Measurements from ENCODE around the gene PRIMA1. TPM values are rescaled to one million over a fixed set of nuclear protein-coding genes. Genes with fewer than 3 reads are reported as not detected.

PRIMA1 gene
- polyA plus RNA-seq, 3 donors: not detected

- Mint-ChIP-seq H3K4me3 (no peak overlapping the region), H3K4me1 (no peaks in the 10 kb centered on the region), H3K27me3 (ENCODE audit: low read depth in 3 of 3) (peaks cover 5 to 10% (median 8%) of the 10 kb centered on the region in 3 donors), H3K27ac (no peak overlapping the region), H3K36me3 (no peaks in the 10 kb centered on the region), H3K9me3 (peaks cover 0 to 9% (median 3%) of the 10 kb centered on the region in 7 donors)
- no peak overlapping the region for H3K4me3 ChIP-seq (replicated peaks in 1 of 3; ENCODE audit: low read depth in 2 of 3, low read length in 3 of 3)
- WGBS (ENCODE audit: insufficient coverage): 100% methylated on average over 2 of the region's 3 CpGs
- intact Hi-C loops (cut with micrococcal nuclease): no loop called here
- H2AFZ ChIP-seq (ENCODE audit: insufficient read depth, low read depth, low read length, poor library complexity, severe bottlenecking): no peak overlapping the region
- no peaks in the 10 kb centered on the region for H3K9me3 ChIP-seq (replicated peaks in 1 of 2; ENCODE audit: control insufficient read depth in 1 of 2, insufficient read depth in 1 of 2, low read length in 2 of 2)
- DNase-seq: no peak
- no peaks in the 10 kb centered on the region for H3K79me2 ChIP-seq (ENCODE audit: insufficient read depth, low read length)
- no peaks in the 10 kb centered on the region for H3K36me3 ChIP-seq (replicated peaks in 1 of 2; ENCODE audit: control insufficient read depth in 1 of 2, insufficient read depth in 2 of 2, low read length in 2 of 2)
- no peaks in the 10 kb centered on the region for H3K4me1 ChIP-seq (ENCODE audit: control insufficient read depth in 1 of 2, insufficient read depth in 2 of 2, low read length in 2 of 2)
- H3K27me3 ChIP-seq (ENCODE audit: control insufficient read depth in 2 of 2, insufficient read depth in 2 of 2, low read length in 2 of 2): no peaks in the 10 kb centered on the region
- no peaks in the 10 kb centered on the region for H4K20me1 ChIP-seq (ENCODE audit: insufficient read depth, low read length)
- TF ChIP-seq, protein P1, sequence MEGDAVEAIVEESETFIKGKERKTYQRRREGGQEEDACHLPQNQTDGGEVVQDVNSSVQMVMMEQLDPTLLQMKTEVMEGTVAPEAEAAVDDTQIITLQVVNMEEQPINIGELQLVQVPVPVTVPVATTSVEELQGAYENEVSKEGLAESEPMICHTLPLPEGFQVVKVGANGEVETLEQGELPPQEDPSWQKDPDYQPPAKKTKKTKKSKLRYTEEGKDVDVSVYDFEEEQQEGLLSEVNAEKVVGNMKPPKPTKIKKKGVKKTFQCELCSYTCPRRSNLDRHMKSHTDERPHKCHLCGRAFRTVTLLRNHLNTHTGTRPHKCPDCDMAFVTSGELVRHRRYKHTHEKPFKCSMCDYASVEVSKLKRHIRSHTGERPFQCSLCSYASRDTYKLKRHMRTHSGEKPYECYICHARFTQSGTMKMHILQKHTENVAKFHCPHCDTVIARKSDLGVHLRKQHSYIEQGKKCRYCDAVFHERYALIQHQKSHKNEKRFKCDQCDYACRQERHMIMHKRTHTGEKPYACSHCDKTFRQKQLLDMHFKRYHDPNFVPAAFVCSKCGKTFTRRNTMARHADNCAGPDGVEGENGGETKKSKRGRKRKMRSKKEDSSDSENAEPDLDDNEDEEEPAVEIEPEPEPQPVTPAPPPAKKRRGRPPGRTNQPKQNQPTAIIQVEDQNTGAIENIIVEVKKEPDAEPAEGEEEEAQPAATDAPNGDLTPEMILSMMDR (IDR thresholded peaks at IDR 0.05): no peak
- H3K4me2 ChIP-seq (replicated peaks; ENCODE audit: extremely low read depth, low read length, poor library complexity, severe bottlenecking): no peak overlapping the region
- no peak overlapping the region for H3K27ac ChIP-seq (ENCODE audit: low read depth in 1 of 2, low read length in 2 of 2)
- H3K9ac ChIP-seq (ENCODE audit: insufficient read depth, low read length, poor library complexity, severe bottlenecking): no peak overlapping the region
Measured at GRCh38 chr14:93832665-93833064, 44.4 kb upstream of the PRIMA1 start.

GRCh38 chr14:93832081-93832480 is 43.8 kb upstream of the PRIMA1 start:
- Mint-ChIP-seq H3K4me1 (no peaks in the 10 kb centered on the region), H3K4me3 (no peak overlapping the region), H3K27ac (no peak overlapping the region), H3K27me3 (ENCODE audit: low read depth in 3 of 3) (peaks cover 5 to 9% (median 8%) of the 10 kb centered on the region in 3 donors), H3K36me3 (no peaks in the 10 kb centered on the region), H3K9me3 (peaks cover 0 to 9% (median 3%) of the 10 kb centered on the region in 7 donors)
- Histone ChIP-seq H3K36me3 (replicated peaks in 1 of 2; ENCODE audit: control insufficient read depth in 1 of 2, insufficient read depth in 2 of 2, low read length in 2 of 2) (no peaks in the 10 kb centered on the region), H4K20me1 (ENCODE audit: insufficient read depth, low read length) (no peaks in the 10 kb centered on the region), H3K27me3 (ENCODE audit: control insufficient read depth in 2 of 2, insufficient read depth in 2 of 2, low read length in 2 of 2) (no peaks in the 10 kb centered on the region), H3K27ac (ENCODE audit: low read depth in 1 of 2, low read length in 2 of 2) (no peak overlapping the region), H2AFZ (ENCODE audit: insufficient read depth, low read depth, low read length, poor library complexity, severe bottlenecking) (no peak overlapping the region), H3K9ac (ENCODE audit: insufficient read depth, low read length, poor library complexity, severe bottlenecking) (no peak overlapping the region), H3K4me1 (ENCODE audit: control insufficient read depth in 1 of 2, insufficient read depth in 2 of 2, low read length in 2 of 2) (no peaks in the 10 kb centered on the region), H3K4me3 (replicated peaks in 1 of 3; ENCODE audit: low read depth in 2 of 3, low read length in 3 of 3) (no peak overlapping the region), H3K9me3 (replicated peaks in 1 of 2; ENCODE audit: control insufficient read depth in 1 of 2, insufficient read depth in 1 of 2, low read length in 2 of 2) (no peaks in the 10 kb centered on the region), H3K4me2 (replicated peaks; ENCODE audit: extremely low read depth, low read length, poor library complexity, severe bottlenecking) (no peak overlapping the region), H3K79me2 (ENCODE audit: insufficient read depth, low read length) (no peaks in the 10 kb centered on the region)
- no peak for DNase-seq
- intact Hi-C loops (cut with micrococcal nuclease): no loop called here
- TF ChIP-seq, protein P1 (IDR thresholded peaks at IDR 0.05): no peak
- WGBS (ENCODE audit: insufficient coverage): 92% methylated on average over 2 of the region's 3 CpGs
